ENCODE results near the gene DHX36. TPM values are rescaled to one million over a fixed set of nuclear protein-coding genes. Genes with fewer than 3 reads are reported as not detected.
A peak's percentile ranks its signal among the peaks of the same experiment; 100 is the strongest.

DHX36 gene
- total and polyA plus RNA-seq, 2 of the 4 experiments (the other 2 are of a cell fraction): 27.1 to 30.2 TPM

- H2BK20ac ChIP-seq (ENCODE audit: low read depth, low read length): peak overlapping the region; percentile 68; the same call in 1 of the 2 replicates
- peak overlapping the region; percentile 37; the same call in 1 of the 2 replicates for H3K27ac ChIP-seq (ENCODE audit: insufficient read depth, low read length)
- no peak overlapping the region for H3K18ac ChIP-seq (ENCODE audit: low read depth, low read length)
- no peak overlapping the region for H3K56ac ChIP-seq (ENCODE audit: extremely low read depth, insufficient read depth, low read length)
- peak overlapping the region; percentile 48 for H2AK9ac ChIP-seq (replicated peaks; ENCODE audit: low read depth, low read length, poor library complexity)
- ChIA-PET POLR2A (ENCODE audit: unreplicated experiment) (interaction anchor here (1.1 kb wide), 1 partner anchor 25 kb away, joined by 5 read pairs; no protein-coding TSS in a partner anchor), CTCF (interaction anchor here (0.6 to 1.5 kb wide), 3 partner anchors 16 to 59 kb away, joined by 4 read pairs; no protein-coding TSS in a partner anchor)
- no TSS peak for BruUV-seq (replicated peaks)
- intact Hi-C loops (cut with micrococcal nuclease) (loop anchor here (2.0 kb wide), 1 partner anchor 108 kb away; the partner anchor contains the start of gene ARHGEF26), dilution Hi-C loops (cut with HindIII; ENCODE audit: low sequenced_read_pairs, unreplicated experiment) (no loop called here), in situ Hi-C loops (cut with MboI; ENCODE audit: low sequenced_read_pairs) (loop anchor here (25.0 kb wide), 1 partner anchor 1216 kb away; no protein-coding TSS in a partner anchor)
- H2BK120ac ChIP-seq (ENCODE audit: low read depth, low read length): peak overlapping the region; percentile 49; the same call in 1 of the 2 replicates
- H4K91ac ChIP-seq (ENCODE audit: insufficient read depth, low read depth, low read length): peak overlapping the region; percentile 12
- whole genome bisulfite sequencing, 2 experiments (ENCODE audit: extremely low coverage in 2 of 2, insufficient read length in 1 of 2): 100% methylated on average over 1 of the region's 6 CpGs; no CpG with 5 or more reads in 1 of the 2 experiments
- no peak overlapping the region for H2BK15ac ChIP-seq (ENCODE audit: low read depth, low read length)
- 0 out of 2 replicates have a peak, but pooled peaks cover 2% of the 10 kb centered on the region for H3K4me1 ChIP-seq (ENCODE audit: control insufficient read depth, insufficient read depth, low read length)
- no peak overlapping the region for H3K9ac ChIP-seq (ENCODE audit: low read depth, low read length)
- H3K14ac ChIP-seq (replicated peaks; ENCODE audit: low read depth, low read length): no peak overlapping the region
- no peak overlapping the region for H2AK5ac ChIP-seq (ENCODE audit: low read depth, low read length)
- H3K79me1 ChIP-seq (ENCODE audit: low read depth in 1 of 2, low read length in 2 of 2): no peaks in the 10 kb centered on the region
- H3K9me1 ChIP-seq (ENCODE audit: insufficient read depth, low read length): no peaks in the 10 kb centered on the region
- peak; percentile 51 for DNase-seq
- no peaks in the 10 kb centered on the region for H4K20me1 ChIP-seq (ENCODE audit: insufficient read depth, low read length)
- H3K9me3 ChIP-seq (ENCODE audit: control insufficient read depth, insufficient read depth, low read length): no peaks in the 10 kb centered on the region
- no peak overlapping the region for H3K4me3 ChIP-seq (ENCODE audit: insufficient read depth, low read depth, low read length)
- no peaks in the 10 kb centered on the region for H3K36me3 ChIP-seq (ENCODE audit: control insufficient read depth, insufficient read depth, low read length)
- ATAC-seq (ENCODE audit: low read depth): peak; percentile 92
- H3K27me3 ChIP-seq (ENCODE audit: control insufficient read depth, insufficient read depth, low read length): no peaks in the 10 kb centered on the region
- H3K4ac ChIP-seq (ENCODE audit: low read depth, low read length): peak overlapping the region; percentile 1; the same call in 1 of the 2 replicates
- H2BK5ac ChIP-seq (ENCODE audit: low read depth, low read length, poor library complexity, severe bottlenecking): no peak overlapping the region
- no peak overlapping the region for H4K5ac ChIP-seq (ENCODE audit: low read depth, low read length)
- H3K23ac ChIP-seq (ENCODE audit: low read depth, low read length): peak overlapping the region; percentile 78; the same call in 1 of the 2 replicates
- peak overlapping the region; percentile 65 for H3K4me2 ChIP-seq (ENCODE audit: low read depth, low read length)
- H2AFZ ChIP-seq (replicated peaks; ENCODE audit: low read length, poor library complexity): peak overlapping the region; percentile 62
- H4K8ac ChIP-seq (ENCODE audit: low read depth in 2 of 2, low read length in 2 of 2): 0 out of 4 replicates have a peak overlapping the region, but pooled peaks of 1 of the 2 experiments have one; percentile 14
- TF ChIP-seq POLR2A (IDR thresholded peaks at IDR 0.05; ENCODE audit: low read depth, low read length): no peak
- TF ChIP-seq RFX5 (IDR thresholded peaks at IDR 0.05; ENCODE audit: low read depth, low read length): no peak
- TF ChIP-seq NFE2L2 (IDR thresholded peaks at IDR 0.05; ENCODE audit: low read depth, low read length): no peak
- TF ChIP-seq SMC3 (IDR thresholded peaks at IDR 0.05; ENCODE audit: low read depth, low read length): no peak
- TF ChIP-seq CHD1 (IDR thresholded peaks at IDR 0.05; ENCODE audit: low read depth, low read length): no peak
- TF ChIP-seq RCOR1 (IDR thresholded peaks at IDR 0.05; ENCODE audit: insufficient replicate concordance, low read length): no peak
- no peak for TF ChIP-seq USF2 (IDR thresholded peaks at IDR 0.05; ENCODE audit: low read depth, low read length)
- no peak for TF ChIP-seq MAZ (IDR thresholded peaks at IDR 0.05; ENCODE audit: borderline replicate concordance, low read depth, low read length)
- no peak for TF ChIP-seq FOS (IDR thresholded peaks at IDR 0.05; ENCODE audit: low read depth, low read length)
- TF ChIP-seq, protein P1, sequence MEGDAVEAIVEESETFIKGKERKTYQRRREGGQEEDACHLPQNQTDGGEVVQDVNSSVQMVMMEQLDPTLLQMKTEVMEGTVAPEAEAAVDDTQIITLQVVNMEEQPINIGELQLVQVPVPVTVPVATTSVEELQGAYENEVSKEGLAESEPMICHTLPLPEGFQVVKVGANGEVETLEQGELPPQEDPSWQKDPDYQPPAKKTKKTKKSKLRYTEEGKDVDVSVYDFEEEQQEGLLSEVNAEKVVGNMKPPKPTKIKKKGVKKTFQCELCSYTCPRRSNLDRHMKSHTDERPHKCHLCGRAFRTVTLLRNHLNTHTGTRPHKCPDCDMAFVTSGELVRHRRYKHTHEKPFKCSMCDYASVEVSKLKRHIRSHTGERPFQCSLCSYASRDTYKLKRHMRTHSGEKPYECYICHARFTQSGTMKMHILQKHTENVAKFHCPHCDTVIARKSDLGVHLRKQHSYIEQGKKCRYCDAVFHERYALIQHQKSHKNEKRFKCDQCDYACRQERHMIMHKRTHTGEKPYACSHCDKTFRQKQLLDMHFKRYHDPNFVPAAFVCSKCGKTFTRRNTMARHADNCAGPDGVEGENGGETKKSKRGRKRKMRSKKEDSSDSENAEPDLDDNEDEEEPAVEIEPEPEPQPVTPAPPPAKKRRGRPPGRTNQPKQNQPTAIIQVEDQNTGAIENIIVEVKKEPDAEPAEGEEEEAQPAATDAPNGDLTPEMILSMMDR (conservative IDR thresholded peaks at IDR 0.05; ENCODE audit: low read depth, low read length): no peak
- no peak for TF ChIP-seq BHLHE40 (IDR thresholded peaks at IDR 0.05; ENCODE audit: low read depth, low read length)
- no peak for TF ChIP-seq MXI1 (IDR thresholded peaks at IDR 0.05; ENCODE audit: borderline replicate concordance, low read depth, low read length)
- no peak for TF ChIP-seq RAD21 (IDR thresholded peaks at IDR 0.05; ENCODE audit: low read length)
- TF ChIP-seq CEBPB (IDR thresholded peaks at IDR 0.05; ENCODE audit: low read depth, low read length): no peak
- no peak for TF ChIP-seq MAFK (IDR thresholded peaks at IDR 0.05; ENCODE audit: low read depth, low read length)
Measured at GRCh38 chr3:154228561-154229216, 95.6 kb downstream of the DHX36 start.

Measured in IMR-90 (cell line).